ENCODE data around the gene CSNK1A1L. TPM values are rescaled to one million over a fixed set of nuclear protein-coding genes. Genes with fewer than 3 reads are reported as not detected.

CSNK1A1L gene
- total and polyA plus RNA-seq, 2 of the 4 experiments (the other 2 are of a cell fraction): not detected

DNA sequence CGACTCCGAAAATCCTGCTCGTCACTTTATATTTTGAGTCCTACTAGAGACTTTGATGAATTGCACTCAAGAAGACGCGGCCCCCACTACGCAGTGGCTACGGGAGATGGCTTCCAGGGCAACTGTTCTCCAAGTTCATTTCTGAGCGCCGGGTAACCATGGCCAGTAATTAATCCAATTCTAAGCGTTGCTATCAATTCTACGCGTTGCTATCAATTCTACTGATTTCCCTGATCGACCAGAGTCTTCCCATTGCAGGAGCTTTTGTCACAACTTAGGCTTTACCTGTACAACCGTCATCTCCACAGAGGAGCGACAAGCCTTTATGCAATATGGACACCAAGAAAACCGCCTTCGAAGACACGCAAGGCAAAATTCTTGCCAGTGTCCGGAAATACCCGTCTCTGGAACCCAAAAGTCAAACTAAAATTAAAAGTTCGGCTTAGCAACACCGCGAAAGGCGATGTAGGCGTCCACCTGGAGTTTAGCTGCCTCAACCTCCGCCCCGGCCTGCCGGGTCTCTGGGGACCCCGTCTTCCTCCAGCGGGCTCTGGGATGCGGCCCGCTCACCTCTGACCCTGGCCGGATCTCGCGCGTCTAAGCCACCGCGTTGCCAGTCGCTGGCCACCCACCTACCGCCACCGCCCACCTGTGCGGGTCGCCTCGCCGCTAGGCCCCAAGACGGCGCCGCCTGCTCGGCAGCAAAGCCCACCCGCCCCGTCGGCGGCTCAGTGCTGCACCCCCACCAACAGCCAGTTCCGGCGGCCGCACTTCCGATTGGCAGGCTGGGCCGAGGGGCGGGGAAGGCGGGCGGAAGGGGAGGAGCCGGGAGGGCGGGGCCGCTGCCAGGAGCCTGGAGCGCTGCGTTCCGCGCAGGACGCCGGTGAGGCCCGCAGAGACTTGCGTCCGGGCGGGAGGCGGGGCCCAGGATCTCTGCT, 46.3 kb downstream of the CSNK1A1L start, which contains the start of gene SUPT20H:
Gene SUPT20H (minus strand): TSS at position 779 of the 938 bp plus-strand sequence. CDS start 8,198 bp downstream, outside the sequence.
- H4K5ac ChIP-seq (ENCODE audit: low read depth, low read length): peak within 1 kb of the TSS; percentile 92
- peak within 1 kb of the TSS; percentile 41; the same call in 1 of the 2 replicates for H2BK120ac ChIP-seq (ENCODE audit: low read depth, low read length)
- H2BK5ac ChIP-seq (ENCODE audit: low read depth, low read length, poor library complexity, severe bottlenecking): peak within 1 kb of the TSS; percentile 85
- H2BK20ac ChIP-seq (ENCODE audit: low read depth, low read length): no peak within 1 kb of the TSS
- POLR2A ChIA-PET (ENCODE audit: unreplicated experiment): no interaction called here
- in situ Hi-C loops (cut with MboI; ENCODE audit: low sequenced_read_pairs): no loop called here
- peak within 1 kb of the TSS; percentile 85 for H3K14ac ChIP-seq (replicated peaks; ENCODE audit: low read depth, low read length)
- no peaks in the 10 kb centered on the region for H3K9me3 ChIP-seq (ENCODE audit: control insufficient read depth, insufficient read depth, low read length)
- peaks cover 2% of the 10 kb centered on the region; the same call in 1 of the 2 replicates for H3K27me3 ChIP-seq (ENCODE audit: control insufficient read depth, insufficient read depth, low read length)
- H2AFZ ChIP-seq (replicated peaks; ENCODE audit: low read length, poor library complexity): peak within 1 kb of the TSS; percentile 94
- peaks cover 10% of the 10 kb centered on the region for H4K20me1 ChIP-seq (ENCODE audit: insufficient read depth, low read length)
- peak within 1 kb of the TSS; percentile 98 for H3K4me3 ChIP-seq (ENCODE audit: insufficient read depth, low read depth, low read length)
- H3K27ac ChIP-seq (ENCODE audit: insufficient read depth, low read length): peak within 1 kb of the TSS; percentile 93
- H3K79me1 ChIP-seq (ENCODE audit: low read depth in 1 of 2, low read length in 2 of 2): peaks cover 6 to 24% of the 10 kb centered on the region in 2 experiments; a peak in 3 of 4 replicates
- H2AK9ac ChIP-seq (replicated peaks; ENCODE audit: low read depth, low read length, poor library complexity): peak within 1 kb of the TSS; percentile 87
- peak within 1 kb of the TSS; percentile 95 for H3K9ac ChIP-seq (ENCODE audit: low read depth, low read length)
- dilution Hi-C loops (cut with HindIII; ENCODE audit: low sequenced_read_pairs, unreplicated experiment): no loop called here
- BruUV-seq (replicated peaks): TSS peak; percentile 38
- peak within 1 kb of the TSS; percentile 99 for H3K23ac ChIP-seq (ENCODE audit: low read depth, low read length)
- H4K91ac ChIP-seq (ENCODE audit: insufficient read depth, low read depth, low read length): peak within 1 kb of the TSS; percentile 69; the same call in 1 of the 2 replicates
- H3K9me1 ChIP-seq (ENCODE audit: insufficient read depth, low read length): peaks cover 5% of the 10 kb centered on the region; the same call in 1 of the 2 replicates
- H4K8ac ChIP-seq (ENCODE audit: low read depth in 2 of 2, low read length in 2 of 2): peak within 1 kb of the TSS; percentile 85 to 87
- H2AK5ac ChIP-seq (ENCODE audit: low read depth, low read length): peak within 1 kb of the TSS; percentile 78
- peak; percentile 97 for ATAC-seq (ENCODE audit: low read depth)
- peak within 1 kb of the TSS; percentile 98 for H3K4me2 ChIP-seq (ENCODE audit: low read depth, low read length)
- peak within 1 kb of the TSS; percentile 86 for H3K4ac ChIP-seq (ENCODE audit: low read depth, low read length)
- intact Hi-C loops (cut with micrococcal nuclease): no loop called here
- peak within 1 kb of the TSS; percentile 76 for H3K56ac ChIP-seq (ENCODE audit: extremely low read depth, insufficient read depth, low read length)
- CTCF ChIA-PET: no interaction called here
- H3K36me3 ChIP-seq (ENCODE audit: control insufficient read depth, insufficient read depth, low read length): peaks cover 4% of the 10 kb centered on the region
- DNase-seq: peak; percentile 88
- peak within 1 kb of the TSS; percentile 74 for H3K18ac ChIP-seq (ENCODE audit: low read depth, low read length)
- H2BK15ac ChIP-seq (ENCODE audit: low read depth, low read length): peak within 1 kb of the TSS; percentile 33; the same call in 2 of the 3 replicates
- TF ChIP-seq MAZ (IDR thresholded peaks at IDR 0.05; ENCODE audit: borderline replicate concordance, low read depth, low read length) (peak; percentile 74; the same call in 1 of the 2 replicates), RFX5 (IDR thresholded peaks at IDR 0.05; ENCODE audit: low read depth, low read length) (no peak), ELK1 (IDR thresholded peaks at IDR 0.05; ENCODE audit: borderline replicate concordance, low read depth, low read length) (no peak), MAFK (IDR thresholded peaks at IDR 0.05; ENCODE audit: low read depth, low read length) (no peak), BHLHE40 (IDR thresholded peaks at IDR 0.05; ENCODE audit: low read depth, low read length) (no peak), POLR2A (IDR thresholded peaks at IDR 0.05; ENCODE audit: low read depth, low read length) (peak; percentile 85), RAD21 (IDR thresholded peaks at IDR 0.05; ENCODE audit: low read length) (no peak), CTCF (conservative IDR thresholded peaks at IDR 0.05; ENCODE audit: low read depth, low read length) (no peak), CEBPB (IDR thresholded peaks at IDR 0.05; ENCODE audit: low read depth, low read length) (0 out of 2 replicates have a peak, but pooled peaks have one; percentile 7)
- TF ChIP-seq, protein P1, sequence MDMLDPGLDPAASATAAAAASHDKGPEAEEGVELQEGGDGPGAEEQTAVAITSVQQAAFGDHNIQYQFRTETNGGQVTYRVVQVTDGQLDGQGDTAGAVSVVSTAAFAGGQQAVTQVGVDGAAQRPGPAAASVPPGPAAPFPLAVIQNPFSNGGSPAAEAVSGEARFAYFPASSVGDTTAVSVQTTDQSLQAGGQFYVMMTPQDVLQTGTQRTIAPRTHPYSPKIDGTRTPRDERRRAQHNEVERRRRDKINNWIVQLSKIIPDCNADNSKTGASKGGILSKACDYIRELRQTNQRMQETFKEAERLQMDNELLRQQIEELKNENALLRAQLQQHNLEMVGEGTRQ (IDR thresholded peaks at IDR 0.05; ENCODE audit: low read depth, low read length): no peak
- WGBS, 2 experiments (ENCODE audit: extremely low coverage in 2 of 2, insufficient read length in 1 of 2): 1% methylated on average over 35 of the region's 75 CpGs; no CpG with 5 or more reads in 1 of the 2 experiments
- no peaks in the 10 kb centered on the region; the same call in 1 of the 2 replicates for H3K4me1 ChIP-seq (ENCODE audit: control insufficient read depth, insufficient read depth, low read length)

All from IMR-90 (cell line).